Kidney epithelial cell (primary cell): ENCODE data around the gene GAK. TPM values are rescaled to one million over a fixed set of nuclear protein-coding genes. Genes with fewer than 3 reads are reported as not detected.

Experiments
- DNase-seq: peaks from one replicate; pipeline ENCODE4 v3.0.0-alpha.2; 2010; ENCODE audit warnings: low read depth
- H3K27me3 ChIP-seq: 2 replicates; pipeline ENCODE4 v1.6.0; 2011; ENCODE audit warnings: low read length; ENCODE audit not compliant: control insufficient read depth, insufficient read depth
- H3K36me3 ChIP-seq: 2 replicates; pipeline ENCODE4 v1.5.1; 2011; ENCODE audit warnings: low read length; ENCODE audit not compliant: control insufficient read depth, insufficient read depth
- H3K4me3 ChIP-seq: 2 replicates; pipeline ENCODE4 v1.5.1; 2011; ENCODE audit warnings: low read depth, mild to moderate bottlenecking, control low read depth, low read length
- CTCF ChIP-seq: IDR thresholded peaks from 2 replicates; pipeline ENCODE4 v1.5.1; 2011; ENCODE audit warnings: mild to moderate bottlenecking, moderate library complexity, low read length, control low read depth, inconsistent platforms; ENCODE audit not compliant: insufficient read depth, poor library complexity, severe bottlenecking
- total RNA-seq: library from RNA; depleted of rRNA; stranded (reverse); fragments of >200 nt; gene quantifications from 2 replicates; pipeline ENCODE4 v1.2.3, GENCODE V29; 2015

GAK gene
- total RNA-seq, 1 donor from 2014 or later, result 131 TPM

GRCh38 chr4:819401-820229 lies 112.5 kb downstream of the GAK start:
- Histone ChIP-seq H3K27me3 (peaks cover 64% of the 10 kb centered on the region), H3K4me3 (no peak overlapping the region), H3K36me3 (no peaks in the 10 kb centered on the region)
- DNase-seq, result no peak
- no peak for TF ChIP-seq CTCF

- no peak for DNase-seq
- Histone ChIP-seq H3K4me3 (no peak overlapping the region), H3K27me3 (peaks cover 61% of the 10 kb centered on the region), H3K36me3 (no peaks in the 10 kb centered on the region)
- no peak for TF ChIP-seq CTCF
These were observed 113.8 kb downstream of the GAK start for GRCh38 chr4:818106-818921.

DNA sequence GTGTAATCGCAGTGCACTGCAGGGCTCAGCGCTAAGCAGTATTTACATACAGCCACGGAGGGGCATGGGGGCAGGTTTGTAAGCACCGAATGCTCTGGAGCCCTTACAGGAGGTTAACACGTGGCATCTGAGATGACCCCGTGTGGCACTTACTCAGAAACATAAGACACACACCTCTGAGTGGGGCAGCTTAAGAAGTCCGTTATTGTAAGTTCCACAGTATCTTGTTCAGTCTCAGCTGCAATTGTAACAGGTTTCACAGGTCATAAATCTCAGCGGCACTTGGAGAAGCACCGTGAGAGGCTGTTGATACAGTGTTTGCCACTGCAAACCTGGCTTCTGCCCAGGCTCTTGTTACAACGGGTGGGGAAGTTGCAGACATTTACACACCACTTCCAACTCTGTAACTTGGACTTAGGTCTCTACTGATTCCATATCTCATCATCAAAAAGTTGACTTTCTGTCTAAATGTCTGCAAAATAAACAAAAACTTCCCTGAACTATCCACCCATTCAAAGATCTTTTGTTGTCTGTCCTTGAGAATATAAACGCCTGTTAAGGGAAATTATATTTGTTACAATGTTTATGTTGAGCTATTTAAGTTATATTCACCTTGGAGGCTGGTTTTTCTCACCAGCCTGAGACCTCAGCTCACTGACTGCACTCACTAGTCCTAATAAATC lies 116.5 kb downstream of the GAK start:
- TF ChIP-seq CTCF, result no peak
- no peak overlapping the region for H3K4me3 ChIP-seq
- H3K36me3 ChIP-seq, result no peaks in the 10 kb centered on the region
- H3K27me3 ChIP-seq, result peaks cover 41% of the 10 kb centered on the region
- DNase-seq, result peak; percentile 23

DNA sequence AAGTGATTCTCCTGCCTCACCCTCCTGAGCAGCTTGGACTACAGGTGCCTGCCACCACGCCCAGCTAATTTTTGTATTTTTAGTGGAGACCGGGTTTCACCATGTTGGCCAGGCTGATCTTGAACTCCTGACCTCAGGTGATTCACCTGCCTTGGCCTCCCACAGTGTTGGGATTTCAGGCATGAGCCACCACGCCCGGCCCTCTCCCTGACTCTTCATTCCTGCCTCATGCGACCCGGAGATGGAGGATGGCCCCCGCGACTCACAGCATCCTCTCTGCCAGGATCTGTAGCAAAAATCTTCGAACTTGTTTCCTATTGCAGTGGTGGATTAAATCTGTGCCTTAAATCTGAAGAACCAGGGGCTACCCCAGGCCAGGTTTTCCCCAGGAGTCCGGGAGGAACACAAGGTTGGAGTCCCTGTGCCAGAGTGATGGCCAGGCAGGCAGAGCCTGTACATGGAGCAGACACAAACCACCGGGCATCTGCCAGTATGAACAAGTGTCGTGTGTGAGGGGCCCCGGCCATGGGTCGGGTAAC lies 117.7 kb downstream of the GAK start:
- Histone ChIP-seq H3K4me3 (no peak overlapping the region), H3K36me3 (no peaks in the 10 kb centered on the region), H3K27me3 (peaks cover 32% of the 10 kb centered on the region)
- DNase-seq, result no peak
- no peak for TF ChIP-seq CTCF

DNA sequence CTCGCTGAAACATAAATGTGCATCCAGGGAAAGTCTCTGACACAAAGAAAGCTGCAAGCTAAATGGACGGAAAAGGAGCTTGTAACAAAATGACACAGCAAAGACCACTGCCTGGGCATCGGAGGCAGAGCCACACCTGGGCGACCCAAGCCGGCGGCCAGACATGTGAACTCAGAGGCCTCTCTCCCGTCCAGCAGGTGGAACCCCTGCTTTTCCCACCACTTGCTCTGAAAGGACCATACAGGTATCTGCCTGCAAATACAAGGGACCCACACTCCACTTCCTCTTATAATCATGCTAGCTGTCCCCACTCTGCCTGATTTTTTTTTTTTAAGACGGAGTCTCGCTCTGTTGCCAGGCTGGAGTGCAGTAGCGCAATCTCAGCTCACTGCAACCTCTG lies 118.2 kb downstream of the GAK start:
- no peak for DNase-seq
- H3K36me3 ChIP-seq, result no peaks in the 10 kb centered on the region
- no peak overlapping the region for H3K4me3 ChIP-seq
- no peak for TF ChIP-seq CTCF
- peaks cover 30% of the 10 kb centered on the region for H3K27me3 ChIP-seq
